HEK293 (cell line): ENCODE data around the gene PYROXD2.

Experiments used
- CTCF ChIA-PET: fragments of 350-600 bp; formaldehyde crosslinking; extraction: SDS; loops from one replicate; lab custom pipeline; 2021; ENCODE audit warnings: antibody characterized with exemption; lab: Yijun Ruan, JAX
- POLR2A ChIA-PET: fragments of 300-600 bp; formaldehyde crosslinking; extraction: SDS; loops from one replicate; lab custom pipeline; 2020; ENCODE audit warnings: antibody characterized with exemption, inconsistent platforms; lab: Yijun Ruan, JAX
- H3K27ac ChIP-seq: fragments of 200-500 bp; sonication (Bioruptor generic); 2 replicates; pipeline ENCODE4 v1.5.1; 2014; ENCODE audit warnings: low read depth, low read length, control low read depth, inconsistent platforms; ENCODE audit errors: extremely low read depth
- H3K36me3 ChIP-seq, 2 experiments: fragments of 200-500 bp in 1 of 2; sonication (Bioruptor generic) in 1 of 2; 1 replicate in 1 of 2; 2 replicates in 1 of 2; pipeline ENCODE4 v1.5.1; 2014 to 2017; ENCODE audit warnings: inconsistent platforms in 2 of 2, low read length in 2 of 2; ENCODE audit not compliant: control insufficient read depth in 2 of 2, insufficient read depth in 1 of 2
- H3K4me1 ChIP-seq: fragments of 200-500 bp; sonication (Bioruptor generic); 2 replicates; pipeline ENCODE4 v1.5.1; 2014; ENCODE audit warnings: mild to moderate bottlenecking, low read length, inconsistent platforms; ENCODE audit not compliant: control insufficient read depth, insufficient read depth
- H3K4me3 ChIP-seq: 2 replicates; pipeline ENCODE4 v1.5.1; 2011; ENCODE audit warnings: low read depth, mild to moderate bottlenecking, control low read depth, low read length, moderate library complexity
- H3K9me3 ChIP-seq: fragments of 200-500 bp; sonication (Bioruptor generic); 2 replicates; pipeline ENCODE4 v1.5.1; 2014; ENCODE audit warnings: low read depth, low read length, inconsistent platforms; ENCODE audit not compliant: control insufficient read depth, insufficient read depth
- BCL11A ChIP-seq: fragments of 450-650 bp; formaldehyde crosslinking; IDR thresholded peaks from 2 replicates; pipeline ENCODE4 v1.5.1; 2016; ENCODE audit warnings: low read depth, missing biosample characterization, missing genetic modification characterization
- KLF1 ChIP-seq: fragments of 450-650 bp; formaldehyde crosslinking; IDR thresholded peaks from 2 replicates; pipeline ENCODE4 v1.5.1; 2016; ENCODE audit warnings: missing biosample characterization, missing genetic modification characterization
- MYNN ChIP-seq: fragments of 450-650 bp; formaldehyde crosslinking; IDR thresholded peaks from 2 replicates; pipeline ENCODE4 v1.5.1; 2016; ENCODE audit warnings: missing biosample characterization, missing genetic modification characterization, borderline replicate concordance
- SALL2 ChIP-seq: fragments of 450-650 bp; formaldehyde crosslinking; IDR thresholded peaks from 2 replicates; pipeline ENCODE4 v1.5.0; 2017; ENCODE audit warnings: missing biosample characterization, mild to moderate bottlenecking, missing genetic modification characterization, borderline replicate concordance
- TRIM28 ChIP-seq: IDR thresholded peaks from 2 replicates; pipeline ENCODE4 v1.6.1; 2011; ENCODE audit warnings: low read length, control low read depth, borderline replicate concordance
- ZBTB21 ChIP-seq: fragments of 450-650 bp; formaldehyde crosslinking; IDR thresholded peaks from 2 replicates; pipeline ENCODE4 v1.5.1; 2017; ENCODE audit warnings: missing biosample characterization, missing genetic modification characterization
- ZNF114 ChIP-seq: fragments of 450-650 bp; formaldehyde crosslinking; IDR thresholded peaks from 2 replicates; pipeline ENCODE4 v1.5.0; 2017; ENCODE audit warnings: missing biosample characterization, missing genetic modification characterization
- ZNF155 ChIP-seq: fragments of 450-650 bp; formaldehyde crosslinking; IDR thresholded peaks from 2 replicates; pipeline ENCODE4 v1.5.1; 2016; ENCODE audit warnings: missing biosample characterization, missing genetic modification characterization
- ZNF2 ChIP-seq: fragments of 450-650 bp; formaldehyde crosslinking; IDR thresholded peaks from 2 replicates; pipeline ENCODE4 v1.5.1; 2016; ENCODE audit warnings: missing biosample characterization, missing genetic modification characterization
- ZNF202 ChIP-seq: fragments of 450-650 bp; formaldehyde crosslinking; IDR thresholded peaks from 2 replicates; pipeline ENCODE4 v1.5.1; 2016; ENCODE audit warnings: missing biosample characterization, missing genetic modification characterization, borderline replicate concordance
- ZNF394 ChIP-seq: fragments of 450-650 bp; formaldehyde crosslinking; IDR thresholded peaks from 2 replicates; pipeline ENCODE4 v1.5.1; 2016; ENCODE audit warnings: missing biosample characterization, missing genetic modification characterization, mild to moderate bottlenecking, moderate library complexity, borderline replicate concordance
- ZNF518A ChIP-seq: fragments of 450-650 bp; formaldehyde crosslinking; conservative IDR thresholded peaks from 2 replicates; pipeline ENCODE4 v1.5.1; 2016; ENCODE audit warnings: low read depth, missing biosample characterization, missing genetic modification characterization
- ZNF600 ChIP-seq: fragments of 450-650 bp; formaldehyde crosslinking; IDR thresholded peaks from 2 replicates; pipeline ENCODE4 v1.5.1; 2016; ENCODE audit warnings: missing biosample characterization, missing genetic modification characterization
- ZNF623 ChIP-seq: fragments of 450-650 bp; formaldehyde crosslinking; IDR thresholded peaks from 2 replicates; pipeline ENCODE4 v1.5.1; 2016; ENCODE audit warnings: missing biosample characterization, missing genetic modification characterization
- ZNF639 ChIP-seq: fragments of 450-650 bp; formaldehyde crosslinking; IDR thresholded peaks from 2 replicates; pipeline ENCODE4 v1.5.1; 2016; ENCODE audit warnings: missing biosample characterization, missing genetic modification characterization
- ZNF707 ChIP-seq: fragments of 450-650 bp; formaldehyde crosslinking; IDR thresholded peaks from 2 replicates; pipeline ENCODE4 v1.5.1; 2016; ENCODE audit warnings: missing biosample characterization, missing genetic modification characterization
- ZNF843 ChIP-seq: fragments of 450-650 bp; formaldehyde crosslinking; IDR thresholded peaks from 2 replicates; pipeline ENCODE4 v1.5.1; 2016; ENCODE audit warnings: missing biosample characterization, missing genetic modification characterization
- ZSCAN23 ChIP-seq: fragments of 450-650 bp; formaldehyde crosslinking; IDR thresholded peaks from 2 replicates; pipeline ENCODE4 v1.5.1; 2016; ENCODE audit warnings: missing biosample characterization, missing genetic modification characterization

The PYROXD2 gene

GRCh38 chr10:98394851-98395440 lies 20.0 kb downstream of the PYROXD2 start:
- POLR2A ChIA-PET: interaction anchor here (1.2 kb wide), 1 partner anchor 21 kb away, joined by 3 read pairs; the partner anchor contains the start of gene PYROXD2
- no peaks in the 10 kb centered on the region for H3K4me1 ChIP-seq

GRCh38 chr10:98391578-98391991 lies 23.4 kb downstream of the PYROXD2 start:
- CTCF ChIA-PET: no interaction called here
- Histone ChIP-seq H3K9me3 (no peaks in the 10 kb centered on the region), H3K36me3 (no peaks in the 10 kb centered on the region), H3K4me3 (no peak overlapping the region), H3K27ac (no peak overlapping the region), H3K4me1 (no peaks in the 10 kb centered on the region)
- POLR2A ChIA-PET: no interaction called here
- TF ChIP-seq ZBTB21 (no peak), ZNF114 (no peak), ZNF155 (tag by site-specific recombination) (no peak), ZNF202 (no peak), MYNN (no peak), ZNF600 (tag by site-specific recombination) (no peak), ZNF2 (no peak), BCL11A (tag by site-specific recombination) (no peak), ZNF707 (no peak), ZNF518A (tag by site-specific recombination) (no peak), ZNF639 (tag by site-specific recombination) (no peak), ZNF623 (tag by site-specific recombination) (no peak), ZNF843 (tag by site-specific recombination) (no peak), ZSCAN23 (tag by site-specific recombination) (no peak), ZNF394 (tag by site-specific recombination) (no peak), KLF1 (no peak)

More at GRCh38 chr10:98394851-98395440, 20.0 kb downstream of the PYROXD2 start:
- no peak overlapping the region for H3K4me3 ChIP-seq
- no peaks in the 10 kb centered on the region for H3K36me3 ChIP-seq
- CTCF ChIA-PET: interaction anchor here (0.6 to 0.7 kb wide), 5 partner anchors 40 to 546 kb away, joined by 3 to 4 read pairs (median 3); partner anchors contain the start of gene GOLGA7B
- H3K27ac ChIP-seq: no peak overlapping the region
- no peak for TF ChIP-seq SALL2 (tag by site-specific recombination)
- no peak for TF ChIP-seq TRIM28
- no peaks in the 10 kb centered on the region for H3K9me3 ChIP-seq
